Stimulated activated naive CD4-positive, alpha-beta T cell treated with Interleukin-2 at 50 U/mL for 16 hours (primary cell): ENCODE measurements around the gene PLCL1.

ENCODE experiments used
- DNase-seq: peaks from one replicate; lab custom pipeline; 2025; lab: John Stamatoyannopoulos, UW

The PLCL1 gene

DNA sequence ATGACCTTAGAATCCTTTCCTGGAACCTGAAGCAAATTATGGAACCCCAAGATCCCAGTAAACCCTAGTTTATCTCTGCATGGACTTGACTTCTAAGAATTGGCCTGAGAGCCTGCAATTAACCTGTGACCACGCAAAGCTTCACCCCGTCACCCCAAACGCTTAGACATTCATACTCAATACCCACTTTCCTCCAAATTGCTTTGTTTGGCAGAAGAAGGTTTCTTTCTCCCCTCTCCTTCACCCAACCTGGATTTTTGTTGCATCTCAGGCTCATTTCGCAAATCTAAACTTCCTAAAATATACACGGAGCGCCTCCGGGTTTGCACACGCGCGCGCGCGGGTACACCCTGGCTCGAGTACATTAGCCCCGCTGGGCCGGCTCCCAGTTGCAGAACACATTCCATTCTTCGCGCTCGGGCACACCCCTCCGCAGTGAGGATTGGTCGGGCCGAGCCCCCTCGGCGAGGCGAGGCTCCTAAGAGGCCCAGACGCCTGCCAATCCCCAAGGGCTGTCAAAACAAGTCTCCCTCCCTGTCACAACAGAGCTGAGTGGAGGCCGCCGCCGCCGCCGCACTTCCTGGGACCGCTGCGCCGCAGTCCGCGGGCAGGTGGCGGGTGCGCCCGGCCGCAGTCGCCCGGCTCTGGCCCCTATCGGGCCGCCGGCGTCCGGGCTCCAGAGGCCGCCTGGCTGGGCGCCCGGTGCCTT is at the start of gene PLCL1:
Gene PLCL1, plus strand, starts transcription at position 545 of the 709 bp plus-strand sequence.
- peak; percentile 91 for DNase-seq

DNA sequence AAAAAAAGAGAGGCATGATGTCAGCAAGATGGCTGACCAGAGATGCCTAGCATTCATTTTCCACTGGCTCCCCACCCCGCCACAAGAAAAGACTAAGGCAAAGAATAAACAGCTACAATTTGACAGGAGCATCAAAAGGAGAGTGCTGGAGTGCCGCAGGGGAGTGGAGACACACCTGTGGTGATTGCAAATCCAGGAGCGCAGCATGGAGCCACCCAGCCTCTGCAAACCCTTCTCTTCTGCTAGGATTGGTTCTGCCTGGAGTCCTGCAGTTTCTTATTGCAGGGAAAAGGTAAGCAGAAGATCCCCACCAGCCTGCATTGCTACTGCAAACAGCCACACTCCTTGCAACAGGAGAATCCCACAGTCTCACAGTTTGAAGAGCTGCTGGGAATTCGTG is 45.4 kb upstream of the PLCL1 start:
- no peak for DNase-seq

DNA sequence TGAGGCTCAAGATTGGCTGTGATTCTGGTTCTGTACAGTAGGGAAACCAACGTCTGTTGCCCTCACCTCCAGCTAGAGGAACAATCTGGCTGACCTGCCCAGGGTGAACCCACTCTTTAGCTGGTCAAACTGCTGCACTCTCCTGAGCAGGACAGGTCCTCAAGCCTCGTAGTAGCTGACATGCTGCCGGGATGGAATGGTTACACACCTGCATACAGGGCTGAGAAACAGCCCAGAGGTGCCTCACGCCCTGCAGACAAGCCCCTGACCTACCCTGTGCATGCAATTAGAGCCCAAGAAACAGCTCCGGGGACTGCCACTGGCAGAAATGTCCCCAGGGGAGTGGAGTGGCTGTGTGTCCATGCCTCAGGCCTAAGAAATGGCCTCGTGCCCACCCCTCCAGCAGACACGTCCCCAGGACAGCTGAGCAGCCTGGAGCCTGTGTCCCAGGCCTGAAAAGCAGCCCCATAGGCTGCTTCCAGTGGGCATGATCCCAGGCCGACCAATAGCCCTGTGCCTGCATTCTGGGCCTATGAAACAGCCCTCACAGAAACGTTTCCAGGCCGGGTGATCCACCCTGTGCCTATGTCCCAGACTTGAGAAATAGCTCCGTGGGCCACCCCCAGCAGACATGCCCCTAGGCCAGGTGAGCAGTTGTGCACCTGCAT is 44.6 kb upstream of the PLCL1 start:
- no peak for DNase-seq

DNA sequence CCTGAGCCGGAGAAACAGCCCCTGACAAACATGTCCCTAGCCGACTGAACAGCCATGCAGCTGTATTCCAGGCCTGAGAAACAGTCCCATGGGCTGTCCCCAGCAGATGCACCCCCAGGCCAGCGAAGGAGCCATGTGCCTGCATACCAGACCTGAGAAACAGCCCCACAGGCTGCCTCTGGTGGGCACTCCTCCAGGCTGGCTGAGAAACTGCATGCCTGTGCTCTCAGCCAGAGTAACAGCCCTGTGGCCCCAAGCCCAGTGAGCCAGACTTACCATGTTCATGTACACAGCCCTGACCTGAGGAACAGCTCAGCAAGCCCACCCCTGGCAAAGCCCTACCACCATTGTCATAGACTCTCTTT is 44.1 kb upstream of the PLCL1 start:
- DNase-seq = no peak

DNA sequence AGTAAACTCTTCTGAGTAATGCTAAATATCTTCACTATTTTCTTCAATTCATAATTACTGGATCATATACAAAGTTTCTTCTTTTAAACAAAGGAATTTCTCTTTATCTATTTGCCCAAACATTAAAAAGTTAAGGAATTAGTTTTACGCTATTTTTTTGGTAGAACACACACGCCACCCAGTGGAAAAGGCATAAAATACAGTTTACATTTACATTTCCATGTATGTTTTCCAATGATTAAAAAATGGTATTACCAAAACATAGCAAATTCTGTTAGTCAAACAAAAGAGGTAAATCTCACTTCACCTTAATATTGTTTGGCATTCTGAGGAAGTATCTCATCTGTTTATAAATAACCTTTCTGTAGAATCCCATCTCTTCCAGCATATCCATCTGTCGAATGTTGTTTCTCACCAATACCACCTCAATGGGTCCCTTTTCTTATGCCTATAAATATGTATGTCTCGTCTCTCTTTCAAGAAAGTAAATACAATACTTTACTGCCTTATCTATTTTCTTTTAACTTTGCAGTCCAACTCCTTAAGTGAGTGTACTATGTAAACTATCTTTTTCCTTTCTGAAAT is 26.5 kb upstream of the PLCL1 start:
- no peak for DNase-seq

DNA sequence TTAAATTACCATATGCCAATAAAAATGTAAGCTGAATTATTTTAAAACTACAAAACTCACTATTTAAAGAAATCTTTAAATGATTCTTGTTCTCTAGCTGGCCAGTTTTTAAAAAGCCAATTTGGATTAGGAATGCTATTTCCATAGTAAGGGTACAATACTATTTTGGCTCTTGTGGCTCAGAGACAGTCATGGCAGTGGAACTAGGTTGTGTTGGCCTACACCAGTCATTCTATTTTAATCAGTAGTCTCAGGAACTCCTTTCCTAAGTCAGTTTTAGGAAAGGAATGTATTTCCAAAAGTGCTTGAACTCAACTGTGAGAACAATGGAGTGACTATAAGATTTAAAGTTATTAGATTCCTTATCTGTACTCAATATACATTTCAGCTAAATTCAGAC is 25.1 kb upstream of the PLCL1 start:
- no peak for DNase-seq

DNA sequence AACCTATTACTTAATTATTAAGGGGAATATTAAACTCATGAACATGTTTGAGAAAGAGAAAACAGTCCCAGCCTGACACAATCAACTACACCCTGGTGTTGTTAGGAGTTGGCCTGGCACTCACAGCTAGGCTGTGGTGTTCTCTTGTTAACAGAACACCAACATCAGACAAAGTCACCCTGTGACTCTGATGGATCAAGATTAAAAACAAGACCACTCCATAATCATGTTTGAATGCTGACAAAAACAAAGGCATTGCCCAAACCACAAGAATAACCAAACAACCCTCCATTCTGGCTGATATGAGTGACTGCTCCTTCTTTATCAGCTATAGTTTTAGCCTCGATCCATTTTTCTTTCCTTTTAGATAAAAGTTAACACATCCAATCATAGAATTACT is 22.3 kb upstream of the PLCL1 start:
- DNase-seq = no peak

DNA sequence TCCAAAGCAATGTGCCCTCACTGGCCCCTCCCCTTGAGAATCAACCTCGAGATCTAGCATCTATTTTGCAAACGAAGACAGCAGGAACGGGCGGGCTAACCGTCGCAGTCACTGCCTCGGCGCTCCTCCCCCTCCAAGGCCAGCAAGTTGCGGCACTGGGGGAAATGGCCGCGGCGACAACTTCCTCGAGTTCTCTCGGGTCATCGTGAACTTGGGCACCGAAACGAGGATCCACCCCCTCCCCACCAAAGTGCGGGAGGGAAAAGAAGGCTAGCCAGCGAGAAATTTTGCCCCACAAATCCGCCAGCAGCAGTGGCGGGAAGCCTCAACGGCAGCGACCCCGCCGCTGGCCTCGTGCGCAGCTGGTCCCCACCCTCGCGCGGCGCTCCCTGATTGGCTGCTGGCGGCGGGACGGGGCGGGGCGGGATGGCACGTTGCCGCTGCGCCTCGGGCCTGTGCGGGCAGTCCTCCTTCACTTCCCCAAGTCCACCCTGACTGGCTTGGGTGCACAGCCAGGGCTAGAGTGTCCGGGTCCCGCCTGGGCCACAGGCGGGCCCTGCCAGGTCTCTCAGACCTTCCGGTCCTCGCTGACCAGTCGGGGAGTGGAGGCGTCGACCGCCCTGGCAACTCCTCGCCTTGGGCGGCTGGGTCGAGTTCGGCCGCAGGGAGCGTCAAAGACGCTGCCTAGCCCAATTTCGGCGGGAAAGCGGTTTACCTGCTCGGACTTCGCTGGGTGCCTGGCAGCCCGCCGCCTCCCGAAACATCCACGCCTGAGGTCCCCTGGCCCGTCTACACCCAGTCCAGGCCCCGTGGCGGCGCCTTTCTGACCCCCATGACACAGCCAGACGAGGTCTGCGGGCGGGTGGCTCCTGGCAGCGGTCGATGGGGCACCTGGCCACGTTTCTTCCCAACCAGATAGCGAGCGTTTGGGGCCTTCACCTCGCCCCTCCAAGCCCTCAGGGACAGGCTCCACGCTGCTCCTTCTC is 19.1 kb upstream of the PLCL1 start, which contains the start of gene BOLL:
Gene BOLL, minus strand, starts transcription at position 364 of the 986 bp plus-strand sequence. CDS start 3,469 bp downstream, outside the sequence.
- no peak for DNase-seq

DNA sequence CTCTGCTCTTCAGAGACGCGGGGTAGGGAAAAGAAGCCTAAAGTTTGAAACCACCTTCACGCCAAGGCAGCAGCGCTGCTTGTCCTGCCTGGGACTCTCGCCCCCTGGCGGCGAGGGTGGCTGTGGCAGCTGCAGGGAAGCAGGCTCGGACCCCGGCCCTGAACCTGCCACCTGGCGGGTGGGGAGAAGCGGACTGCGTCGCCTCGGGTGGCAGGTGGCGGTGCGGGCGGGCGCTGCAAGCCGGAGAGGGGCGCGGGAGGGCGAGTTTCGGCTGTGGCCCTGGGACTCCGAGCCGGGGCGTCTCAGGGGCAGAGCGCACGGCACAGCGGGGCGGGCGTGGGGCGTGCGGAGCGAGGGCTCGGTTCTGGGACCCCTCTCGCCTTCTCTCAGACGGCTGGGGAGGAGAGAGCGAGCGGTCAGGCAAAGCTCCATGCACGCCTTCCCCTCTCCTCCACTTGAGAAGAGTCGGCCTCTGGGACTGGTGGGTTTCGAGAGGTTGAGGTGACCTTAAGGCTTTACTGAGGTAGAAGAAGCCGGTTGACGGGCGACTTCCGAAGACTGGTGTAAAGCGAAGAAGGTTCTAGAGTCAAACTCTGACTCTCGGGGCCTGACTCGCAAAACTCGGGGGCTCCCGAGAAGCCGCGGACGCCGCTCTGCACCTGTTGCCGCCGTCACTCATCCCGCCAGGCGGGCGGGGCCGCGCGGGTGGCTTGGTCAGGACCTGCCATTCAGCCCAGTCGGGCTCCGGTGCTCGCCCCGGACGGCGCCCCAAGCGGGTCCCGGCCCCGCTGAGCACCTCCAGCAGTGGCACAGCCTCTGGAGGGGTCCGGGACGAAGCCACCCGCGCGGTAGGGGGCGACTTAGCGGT is 18.1 kb upstream of the PLCL1 start:
- peak; percentile 56 for DNase-seq

DNA sequence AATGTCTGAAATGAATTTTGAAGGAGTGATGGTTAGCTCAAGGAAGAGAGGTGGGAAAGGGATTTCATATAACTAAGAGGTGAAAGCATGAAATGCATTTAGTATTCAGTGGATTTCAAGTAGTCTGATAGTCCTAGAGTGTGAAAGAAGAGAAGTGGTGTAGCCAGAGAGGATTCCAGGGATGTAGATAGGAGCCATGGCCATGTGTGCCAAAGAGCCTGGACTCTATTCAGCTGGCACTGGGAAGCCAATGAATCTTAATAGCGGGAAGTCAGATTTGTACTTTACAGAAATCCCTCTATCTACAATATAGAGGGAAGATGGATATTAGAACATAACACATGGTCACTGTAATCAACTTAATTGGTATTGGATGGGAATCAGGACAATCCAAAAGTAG is 10.9 kb upstream of the PLCL1 start:
- DNase-seq = no peak

DNA sequence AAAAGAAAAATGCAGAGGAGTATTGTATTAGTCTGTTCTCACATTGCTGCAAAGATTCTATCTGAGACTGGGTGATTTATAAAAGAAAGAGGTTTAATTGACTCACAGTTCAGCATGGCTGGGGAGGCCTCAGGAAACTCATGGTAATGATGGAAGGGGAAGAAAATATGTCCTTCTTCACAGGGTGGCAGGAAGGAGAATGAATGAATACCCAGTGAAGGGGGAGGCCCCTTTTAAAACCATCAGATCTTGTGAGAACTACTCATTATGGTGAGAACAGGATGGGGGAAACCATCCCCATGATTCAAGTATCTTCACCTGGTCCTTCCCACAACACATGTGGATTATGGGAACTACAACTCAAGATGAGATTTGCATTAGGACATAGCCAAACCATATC is 9.1 kb upstream of the PLCL1 start:
- no peak for DNase-seq

DNA sequence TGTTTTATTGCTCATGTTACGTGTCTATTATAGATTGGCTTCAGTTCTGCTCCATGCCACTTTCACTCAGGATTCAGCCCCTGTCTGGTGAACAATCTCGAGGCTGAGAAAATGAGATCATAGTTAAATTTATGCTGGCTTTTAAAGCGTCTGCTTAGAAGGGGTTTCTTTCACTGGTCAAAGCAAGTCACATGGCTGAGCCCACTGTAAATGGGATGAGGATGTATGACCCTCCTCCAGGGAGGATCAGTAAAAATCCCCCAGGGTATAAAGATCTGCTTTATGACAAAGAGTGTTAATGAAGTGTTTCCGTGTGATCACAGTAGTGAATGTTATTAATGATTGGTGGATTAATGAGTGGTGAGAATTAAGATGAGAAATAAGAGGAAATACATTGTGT is 6.2 kb upstream of the PLCL1 start:
- DNase-seq = no peak

DNA sequence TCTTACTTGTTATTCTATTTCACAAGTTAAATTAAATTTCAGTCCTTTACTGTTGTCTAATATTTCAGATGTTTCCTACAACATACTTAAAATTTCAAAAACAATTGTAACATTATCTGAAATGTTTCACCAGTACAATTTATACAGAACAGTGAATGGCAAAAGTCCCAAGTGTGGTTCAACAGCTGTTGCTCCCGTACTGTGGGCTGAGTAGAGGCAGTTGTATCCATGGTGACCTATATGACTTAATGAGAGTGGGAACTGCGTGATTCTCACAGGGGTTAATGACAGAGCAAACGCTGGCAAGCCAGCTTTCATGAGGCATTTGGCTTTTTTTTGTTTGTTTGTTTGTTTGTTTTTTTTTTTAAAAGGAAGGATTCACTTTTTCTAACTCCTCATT is 5.3 kb upstream of the PLCL1 start:
- no peak for DNase-seq

DNA sequence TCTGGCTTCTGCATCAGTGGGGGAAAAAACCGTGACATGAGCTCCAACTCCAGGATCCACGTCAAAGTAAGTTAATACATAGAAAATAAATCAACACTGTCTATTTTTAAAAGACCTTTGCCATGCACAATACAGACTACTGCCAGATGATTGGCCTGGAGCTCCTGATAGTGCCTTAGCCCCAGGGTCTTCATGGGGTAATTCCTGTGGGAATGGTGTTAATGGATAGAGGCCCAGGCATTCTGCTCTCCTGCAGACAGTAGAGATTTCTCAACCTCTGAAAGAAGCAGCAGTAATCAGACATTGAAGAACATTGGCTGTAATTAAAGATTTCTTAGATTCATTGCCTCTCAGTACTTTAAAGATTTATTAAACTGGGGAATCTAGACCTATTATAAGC is 4.3 kb upstream of the PLCL1 start:
- DNase-seq = no peak

DNA sequence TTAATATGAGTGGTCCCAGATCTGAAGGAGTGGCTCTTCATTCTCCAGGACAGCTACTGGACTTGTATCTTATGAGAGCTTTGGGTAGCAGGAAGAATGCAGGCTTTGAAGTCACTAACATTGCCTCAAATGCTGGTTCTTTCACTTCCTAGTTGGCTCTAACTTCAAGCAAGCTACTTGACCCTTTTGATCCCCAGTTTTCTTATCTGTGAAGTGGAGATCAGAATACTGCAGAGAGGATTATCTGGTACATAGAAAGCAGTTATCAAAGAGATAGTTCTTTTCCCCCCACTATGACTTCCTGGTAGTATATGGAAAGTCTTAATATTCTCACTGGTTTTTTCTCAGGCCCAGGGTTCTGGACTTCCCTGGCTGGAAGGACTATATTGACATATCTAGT is 3.4 kb upstream of the PLCL1 start:
- no peak for DNase-seq

DNA sequence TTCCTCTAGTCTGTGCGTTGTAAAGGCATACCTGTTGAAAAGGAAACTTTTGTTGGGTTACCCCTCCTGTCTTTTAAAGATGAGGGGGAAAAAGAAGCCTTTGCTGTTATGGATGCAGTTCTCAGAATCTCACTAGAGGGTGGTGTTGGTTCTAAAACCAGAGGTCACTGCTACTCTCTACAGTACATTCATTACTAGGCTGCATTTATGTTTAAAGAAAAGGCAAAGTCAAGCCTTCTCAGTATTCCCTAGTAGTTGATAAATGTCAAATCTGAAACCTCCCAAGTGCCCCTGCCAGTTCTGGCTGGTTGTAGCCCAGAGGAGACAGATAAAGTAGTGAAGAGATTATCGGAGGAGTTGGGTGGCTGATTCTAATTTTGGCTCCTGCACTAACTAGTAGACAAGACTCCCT is 1.4 kb upstream of the PLCL1 start:
- no peak for DNase-seq

DNA sequence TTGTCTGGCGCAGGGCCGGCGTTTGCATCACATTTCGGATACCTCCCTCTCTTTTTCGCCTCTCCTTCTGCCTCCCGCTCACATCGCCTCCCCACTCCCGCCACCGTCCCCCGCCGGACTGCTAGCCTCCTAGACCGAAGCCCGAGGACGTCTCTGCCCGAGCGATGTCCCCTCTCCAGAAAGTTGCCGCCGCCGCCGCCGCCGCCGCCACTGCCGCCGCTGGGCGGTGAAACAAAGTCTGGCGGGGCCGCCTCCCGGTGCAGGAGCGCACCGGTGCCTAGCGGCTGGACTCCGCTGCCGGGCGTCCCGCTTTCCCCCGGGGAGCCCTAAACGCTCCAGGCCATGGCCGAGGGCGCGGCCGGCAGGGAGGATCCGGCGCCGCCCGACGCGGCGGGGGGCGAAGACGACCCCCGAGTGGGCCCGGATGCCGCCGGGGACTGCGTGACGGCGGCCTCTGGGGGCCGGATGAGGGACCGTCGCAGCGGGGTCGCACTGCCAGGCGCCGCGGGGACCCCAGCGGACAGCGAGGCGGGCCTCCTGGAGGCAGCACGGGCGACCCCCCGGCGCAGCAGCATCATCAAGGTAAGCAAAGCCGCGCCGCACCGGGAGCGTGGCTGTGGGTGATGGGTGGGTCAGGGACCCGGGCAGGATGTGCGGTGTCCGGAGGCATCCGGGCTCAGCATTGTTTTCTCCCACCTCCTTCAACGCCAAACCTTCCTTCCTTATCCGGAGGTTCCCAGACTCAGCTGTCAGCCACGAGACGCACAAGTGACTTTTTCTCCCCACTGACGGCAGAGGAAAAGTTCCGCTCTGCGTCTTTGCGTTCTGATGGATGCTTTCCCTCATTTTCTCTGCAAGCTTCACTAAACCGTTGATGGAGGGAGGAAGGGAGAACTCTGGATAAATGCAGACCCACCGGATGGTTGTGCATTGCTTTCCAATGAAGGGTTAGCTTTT is 643 bp downstream of the PLCL1 start:
- DNase-seq = peak; percentile 9

DNA sequence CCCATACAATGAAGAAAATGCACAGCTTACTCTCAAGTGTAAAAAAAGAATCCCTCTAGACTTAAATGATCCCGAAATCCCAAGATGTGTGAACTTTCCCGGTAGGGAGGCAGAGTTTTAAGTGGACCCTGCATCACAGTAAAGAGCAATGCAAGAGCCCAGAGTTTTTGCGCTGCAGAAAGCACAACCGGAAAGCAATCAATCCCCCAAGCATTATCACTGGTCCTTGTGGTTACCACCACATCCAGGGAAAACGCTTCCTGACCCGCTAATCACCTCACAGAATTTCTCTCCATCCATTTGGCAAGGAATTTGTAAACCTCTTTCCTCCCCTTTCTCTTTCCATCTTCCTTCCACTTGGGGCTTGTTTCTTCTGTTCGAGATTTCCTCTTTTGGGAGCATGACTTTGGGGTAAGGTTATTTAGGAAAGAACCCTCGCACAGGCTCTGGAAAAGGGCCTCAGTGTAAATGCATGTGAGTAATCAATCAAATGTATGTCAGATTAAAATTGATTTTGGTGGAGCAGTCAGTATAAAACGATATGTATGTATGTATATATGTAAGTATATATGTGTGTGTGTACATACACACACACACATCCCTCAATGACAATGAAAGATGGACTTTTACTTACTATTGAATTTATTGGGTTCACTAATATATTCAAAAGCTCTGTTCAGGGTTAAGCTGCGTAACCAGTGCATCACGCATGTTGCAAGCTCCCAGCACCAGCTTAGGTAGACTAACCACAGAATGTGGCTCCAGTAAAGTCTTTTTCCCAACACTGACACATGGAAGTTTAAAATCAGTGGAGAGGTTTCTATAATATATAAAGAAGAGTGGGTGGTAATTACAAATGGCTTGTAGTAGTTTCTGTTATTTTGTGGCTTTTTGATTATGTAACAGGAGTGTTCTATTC is 1.6 kb downstream of the PLCL1 start:
- DNase-seq = no peak

DNA sequence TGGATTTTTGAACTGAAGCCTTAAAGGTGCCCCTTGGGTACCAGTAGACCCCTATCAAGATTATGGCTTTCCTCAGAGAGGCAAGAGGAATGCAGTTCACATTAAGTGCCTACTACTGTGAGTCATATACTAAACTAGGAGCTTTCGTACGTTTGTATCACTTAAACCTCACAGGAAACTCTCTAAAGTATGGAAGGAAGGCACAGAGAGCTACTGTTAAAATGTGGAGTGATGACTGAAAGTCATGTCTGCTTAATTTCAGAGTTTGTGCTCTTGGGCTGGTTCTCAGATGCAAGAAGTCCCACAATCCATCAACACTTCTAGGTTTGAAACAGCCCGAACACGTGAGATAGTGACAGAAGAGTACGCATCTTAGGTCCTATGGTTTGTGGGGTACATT is 4.7 kb downstream of the PLCL1 start:
- DNase-seq = no peak
